C1 segment of cervical spinal cord (tissue), 14 donors: ENCODE measurements around the gene ATP5F1B.
"Not testable (repeated sequence)": the region's sequence is repeated elsewhere in the genome, so short reads cannot be mapped to it uniquely, and the experiment has no call there.

Experiments
- DNase-seq, 14 donors: peaks; one replicate each; lab custom pipeline; 2025; lab: John Stamatoyannopoulos, UW

Gene ATP5F1B

GRCh38 chr12:56648023-56648422 lies 2.2 kb upstream of the ATP5F1B start:
- DNase-seq: not testable (repeated sequence)

GRCh38 chr12:56645201-56645716 lies 525 bp downstream of the ATP5F1B start:
- DNase-seq: peak in 4 of 14 donors; percentile 20 to 40 (median 29)

GRCh38 chr12:56644654-56645053 lies 1.1 kb downstream of the ATP5F1B start:
- no peak for DNase-seq

GRCh38 chr12:56641219-56641618 lies 4.6 kb downstream of the ATP5F1B start:
- DNase-seq: no peak

GRCh38 chr12:56637621-56638020 lies 8.2 kb downstream of the ATP5F1B start:
- no peak for DNase-seq

- DNase-seq: peak; percentile 57 to 99 (median 92)
These were observed 8.9 kb downstream of the ATP5F1B start for GRCh38 chr12:56636675-56637540.

GRCh38 chr12:56635806-56636674 lies 9.7 kb downstream of the ATP5F1B start:
- DNase-seq: peak in 13 of 14 donors; percentile 27 to 92 (median 82)

GRCh38 chr12:56634837-56635791 lies 10.7 kb downstream of the ATP5F1B start:
- peak in 13 of 14 donors; percentile 14 to 90 (median 65) for DNase-seq

GRCh38 chr12:56634242-56634836 lies 11.4 kb downstream of the ATP5F1B start:
- DNase-seq: peak in 9 of 14 donors; percentile 18 to 74 (median 43)

GRCh38 chr12:56633468-56634241 lies 12.1 kb downstream of the ATP5F1B start:
- DNase-seq: peak in 3 of 14 donors; percentile 3 to 39 (median 21)

GRCh38 chr12:56632701-56633467 lies 12.9 kb downstream of the ATP5F1B start:
- peak in 3 of 14 donors; percentile 11 to 27 (median 15) for DNase-seq

- DNase-seq: peak in 9 of 14 donors; percentile 4 to 53 (median 31)
These were observed 13.7 kb downstream of the ATP5F1B start for GRCh38 chr12:56631790-56632700.

GRCh38 chr12:56630180-56630632 lies 15.6 kb downstream of the ATP5F1B start, which contains the start of gene BAZ2A:
TSS of gene BAZ2A (minus strand) at chr12:56630326. CDS start at chr12:56617530, 12,796 bp downstream.
- peak; percentile 21 to 90 (median 82) for DNase-seq

- DNase-seq: peak in 11 of 14 donors; percentile 30 to 74 (median 58)
These were observed 16.2 kb downstream of the ATP5F1B start for GRCh38 chr12:56629459-56630179.

GRCh38 chr12:56628671-56629458 lies 16.9 kb downstream of the ATP5F1B start:
- DNase-seq: peak in 12 of 14 donors; percentile 34 to 75 (median 56)

- no peak for DNase-seq
These were observed 19.1 kb downstream of the ATP5F1B start for GRCh38 chr12:56626701-56627100.
